ENCODE data around the gene USP9X.
"Not testable (repeated sequence)": the region's sequence is repeated elsewhere in the genome, so short reads cannot be mapped to it uniquely, and the experiment has no call there.

Gene USP9X

GRCh38 chrX:41131766-41132165 is 46.5 kb downstream of the USP9X start:
- DNase-seq: no peak

DNA sequence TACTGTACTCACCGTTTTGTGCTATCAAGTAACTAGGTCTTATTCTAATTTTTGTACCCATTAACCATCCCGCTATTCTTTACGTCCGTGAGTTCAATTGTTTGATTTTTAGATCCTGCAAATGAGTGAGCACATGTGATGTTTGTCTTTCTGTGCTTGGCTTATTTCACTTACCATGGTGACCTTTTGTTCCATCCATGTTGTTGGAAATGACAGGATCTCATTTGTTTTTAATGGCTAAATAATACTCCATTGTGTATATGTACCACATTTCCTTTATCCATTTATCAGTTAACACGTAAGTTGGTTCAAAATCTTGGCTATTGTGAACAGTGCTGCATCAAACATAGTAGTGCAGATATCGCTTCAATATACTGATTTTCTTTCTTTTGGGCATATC is 48.3 kb downstream of the USP9X start:
- DNase-seq: no peak

GRCh38 chrX:41137589-41137988 is 52.3 kb downstream of the USP9X start:
- DNase-seq: no peak

GRCh38 chrX:41142130-41142910 is 57.1 kb downstream of the USP9X start:
- DNase-seq: no peak

GRCh38 chrX:41144873-41145272 is 59.6 kb downstream of the USP9X start:
- no peak for DNase-seq

GRCh38 chrX:41145920-41146608 is 60.8 kb downstream of the USP9X start:
- peak in 1 of 2 experiments; percentile 56 for DNase-seq

- DNase-seq: peak in 1 of 2 experiments; percentile 30
Measured at GRCh38 chrX:41148553-41148952, 63.3 kb downstream of the USP9X start.

DNA sequence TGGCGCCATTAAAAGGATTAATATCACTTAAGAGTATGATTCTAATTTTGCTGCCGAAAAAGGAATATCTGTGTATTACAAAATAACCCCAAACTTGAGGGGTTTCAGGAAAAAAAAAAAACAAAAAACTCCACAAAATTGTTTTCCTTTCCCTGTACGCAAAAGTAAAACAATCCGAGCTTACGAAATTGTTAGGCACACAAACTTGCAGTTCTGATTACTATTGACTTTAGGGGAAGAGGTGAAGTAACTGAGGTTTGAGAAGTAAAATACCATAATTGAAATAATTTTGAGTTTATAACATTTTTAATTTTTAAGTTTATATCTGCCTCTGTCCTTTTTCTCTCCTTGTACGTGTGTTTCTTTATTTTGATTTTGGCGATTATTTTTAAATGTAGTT is 64.8 kb downstream of the USP9X start:
- DNase-seq: no peak

- not testable (repeated sequence) for DNase-seq
Measured at GRCh38 chrX:41151726-41152125, 66.5 kb downstream of the USP9X start.

GRCh38 chrX:41152221-41152620 is 67.0 kb downstream of the USP9X start:
- no peak for DNase-seq

DNA sequence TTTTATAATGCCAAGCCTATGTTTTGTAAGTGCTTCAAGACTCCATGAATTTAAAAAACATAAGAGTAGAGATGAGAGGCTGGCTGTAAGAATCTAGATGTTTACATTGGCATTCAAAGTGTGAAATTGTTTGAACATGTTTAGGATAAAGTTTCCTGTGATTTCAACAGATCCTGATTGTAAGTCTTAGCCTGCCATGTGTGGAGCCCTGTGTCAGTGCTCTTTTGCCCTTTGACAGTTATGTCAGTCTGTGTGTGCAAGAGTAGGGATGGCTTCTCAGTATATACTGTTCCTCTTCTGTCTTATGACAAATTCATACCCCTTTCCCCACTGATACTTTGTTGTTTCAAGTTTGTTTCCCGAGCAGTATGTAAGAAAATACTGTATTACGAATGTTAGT is 68.2 kb downstream of the USP9X start:
- no peak for DNase-seq

DNA sequence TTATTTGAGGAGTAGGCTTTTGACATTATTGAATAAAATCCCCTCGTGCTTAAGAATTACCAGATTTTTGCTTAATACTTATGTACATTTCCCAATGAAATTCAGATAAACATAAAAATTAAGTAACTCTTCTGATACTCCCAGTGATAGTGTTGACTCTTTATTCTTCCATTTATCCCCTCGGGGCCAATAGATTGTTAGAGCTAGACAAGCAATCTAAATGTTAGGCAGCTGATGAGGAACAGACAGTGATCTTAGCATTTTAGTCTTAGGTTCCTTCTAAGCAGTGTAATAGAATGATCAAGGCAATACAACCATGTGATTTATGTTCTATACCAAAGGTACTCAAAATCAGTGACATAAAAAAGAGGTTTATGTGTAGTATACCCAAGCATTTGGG is 68.7 kb downstream of the USP9X start:
- DNase-seq: no peak

DNA sequence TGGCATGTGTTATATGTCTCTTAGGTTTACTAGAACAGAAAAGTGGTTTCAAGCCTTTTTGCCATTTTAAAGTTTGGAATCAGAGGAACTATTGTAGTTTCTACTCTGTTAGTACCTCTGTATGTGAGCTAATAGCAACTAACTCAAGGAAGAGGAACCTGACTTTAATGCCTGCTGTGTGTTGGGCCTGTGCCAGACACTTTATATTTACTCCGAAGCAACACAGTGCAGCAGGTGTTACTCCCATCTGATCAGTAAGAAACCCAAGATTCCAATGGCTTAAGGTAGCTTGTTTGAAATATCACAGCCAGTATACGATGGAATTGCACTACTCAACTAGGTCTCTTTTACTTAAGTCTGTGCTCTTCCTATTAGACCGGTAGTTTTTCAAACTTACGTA is 79.2 kb downstream of the USP9X start:
- DNase-seq: no peak

DNA sequence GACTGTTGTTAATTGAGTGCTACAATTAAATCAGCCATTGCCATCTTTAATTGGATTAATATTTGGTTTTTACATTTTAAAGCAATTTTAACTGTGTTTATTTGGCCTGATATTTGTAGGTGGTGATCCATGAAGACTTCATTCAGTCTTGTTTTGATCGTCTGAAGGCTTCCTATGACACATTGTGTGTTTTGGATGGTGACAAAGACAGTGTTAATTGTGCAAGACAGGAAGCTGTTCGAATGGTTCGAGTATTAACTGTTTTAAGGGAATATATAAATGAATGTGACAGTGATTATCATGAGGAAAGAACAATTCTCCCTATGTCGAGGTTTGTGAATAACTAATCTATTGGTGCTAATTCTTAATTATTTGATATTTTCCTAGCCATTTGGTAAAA is 82.6 kb downstream of the USP9X start:
- DNase-seq: no peak

DNA sequence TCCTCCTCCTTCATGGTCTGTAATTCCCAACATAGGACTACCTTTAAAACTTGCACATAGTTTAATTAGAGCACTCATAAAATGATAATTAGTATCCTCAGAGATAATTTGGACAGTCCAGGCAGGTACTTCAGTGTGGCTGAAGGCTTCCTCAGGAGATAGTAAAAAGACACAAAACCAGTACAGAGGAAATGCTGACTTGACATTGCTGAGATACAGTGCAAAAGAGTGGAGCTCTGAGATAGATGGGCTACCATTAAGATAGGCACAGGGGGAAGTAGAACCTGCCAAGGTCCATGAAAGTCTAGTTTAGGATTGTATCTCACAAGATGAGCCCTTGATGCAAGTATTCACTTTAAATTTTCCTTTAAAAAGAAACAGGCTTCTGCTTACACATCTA is 91.0 kb downstream of the USP9X start:
- DNase-seq: no peak

- DNase-seq: no peak
Measured at GRCh38 chrX:41177297-41177696, 92.1 kb downstream of the USP9X start.

- DNase-seq: no peak
Measured at GRCh38 chrX:41178201-41178600, 93.0 kb downstream of the USP9X start.

DNA sequence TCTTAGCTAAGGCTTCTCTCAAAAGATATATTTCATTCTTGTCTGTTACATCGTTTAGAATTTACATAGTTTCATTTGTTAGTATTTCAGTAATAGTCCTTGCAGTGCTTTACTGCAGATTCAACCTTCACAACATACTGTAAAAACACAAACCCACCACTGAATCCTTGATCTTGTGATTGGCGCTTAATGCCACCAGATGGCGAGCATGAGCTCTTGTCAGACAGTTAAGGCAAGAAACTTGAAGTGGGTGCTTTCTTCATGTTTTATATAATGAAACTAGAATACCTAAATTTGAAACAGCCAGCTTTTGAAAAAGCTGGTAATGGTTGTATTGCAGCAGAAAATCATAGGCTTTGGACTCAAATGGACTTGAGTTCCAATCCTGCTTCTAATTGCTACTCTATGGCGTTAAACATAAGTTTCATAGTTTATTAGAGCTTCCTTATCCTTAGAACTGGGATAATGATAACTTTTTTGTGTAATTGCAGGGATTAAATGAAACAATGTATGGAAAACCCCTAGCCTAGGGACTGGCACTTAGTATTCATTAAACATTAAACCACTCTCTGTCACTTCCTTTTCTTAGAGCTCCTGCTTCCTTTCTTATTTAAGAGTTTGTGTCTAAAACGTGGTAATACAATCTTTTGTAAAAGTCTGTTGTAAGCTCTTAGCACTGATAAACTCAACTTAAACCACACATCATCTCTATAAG is 95.1 kb downstream of the USP9X start:
- peak in 1 of 2 experiments; percentile 0 for DNase-seq

- no peak for DNase-seq
Measured at GRCh38 chrX:41184312-41184711, 99.1 kb downstream of the USP9X start.

GRCh38 chrX:41186946-41187345 is 101.7 kb downstream of the USP9X start:
- not testable (repeated sequence) for DNase-seq

- DNase-seq: no peak
Measured at GRCh38 chrX:41189156-41189555, 103.9 kb downstream of the USP9X start.

DNA sequence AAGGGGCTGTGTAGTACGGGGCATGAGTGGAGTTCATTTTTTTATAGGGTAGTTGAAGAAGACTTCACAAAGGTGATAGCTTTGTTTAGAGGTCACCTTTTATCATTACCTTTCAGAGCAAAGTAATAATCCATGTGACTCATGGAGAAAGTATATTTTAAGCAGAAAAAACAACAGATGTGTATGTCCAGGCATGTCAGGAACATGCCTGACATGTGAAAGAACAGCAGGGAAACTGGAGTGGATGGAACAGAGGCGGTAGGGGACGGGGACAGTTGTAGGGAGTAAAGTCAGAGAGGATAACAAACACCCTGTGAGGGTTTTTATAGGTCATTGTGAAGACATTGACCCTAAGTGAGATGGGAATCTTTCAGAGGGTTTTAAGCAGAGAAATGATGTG is 107.6 kb downstream of the USP9X start:
- DNase-seq: no peak

- no peak for DNase-seq
Measured at GRCh38 chrX:41198410-41198809, 113.2 kb downstream of the USP9X start.

GRCh38 chrX:41200785-41201184 is 115.5 kb downstream of the USP9X start:
- no peak for DNase-seq

All from SW 1271 (cell line).